PFSK-1 (cell line): Measurements from ENCODE around the gene EGR2. TPM values are rescaled to one million over a fixed set of nuclear protein-coding genes. Genes with fewer than 3 reads are reported as not detected.

Experiments used
- FOXP2 ChIP-seq: optimal IDR thresholded peaks from 2 replicates; pipeline ENCODE3; 2011; ENCODE audit warnings: borderline replicate concordance, control low read depth, inconsistent platforms; ENCODE audit not compliant: insufficient read depth; ENCODE audit errors: extremely low read length, extremely low read depth
- POLR2AphosphoS5 ChIP-seq: IDR thresholded peaks from 2 replicates; pipeline ENCODE4 v1.6.1; 2012; ENCODE audit warnings: low read depth, mild to moderate bottlenecking, control low read depth, low read length, moderate library complexity
- SIN3A ChIP-seq: IDR thresholded peaks from 2 replicates; pipeline ENCODE4 v1.6.1; 2012; ENCODE audit warnings: mild to moderate bottlenecking, low read length, moderate library complexity, borderline replicate concordance; ENCODE audit not compliant: insufficient read depth
- TAF1 ChIP-seq: IDR thresholded peaks from 2 replicates; pipeline ENCODE4 v1.6.1; 2012; ENCODE audit warnings: low read length, control low read depth, borderline replicate concordance; ENCODE audit not compliant: insufficient read depth
- polyA plus RNA-seq: library from polyadenylated mRNA; unstranded; fragments of >200 nt; gene quantifications from one replicate; pipeline ENCODE4 v1.2.1, GENCODE V29; 2012; ENCODE audit warnings: low read depth, missing spikeins; ENCODE audit not compliant: insufficient read length
- TF ChIP-seq, protein P1 (sequence below), 2 experiments: IDR thresholded peaks; 2 replicates each; pipeline versions ENCODE4 v1.6.1 to v1.8.0; 2011 to 2012; ENCODE audit warnings: low read depth in 2 of 2, low read length in 2 of 2, control low read depth in 1 of 2, inconsistent platforms in 1 of 2, mild to moderate bottlenecking in 1 of 2, moderate library complexity in 1 of 2; ENCODE audit not compliant: insufficient read depth in 1 of 2

The EGR2 gene
- 0.33 TPM for polyA plus RNA-seq

DNA sequence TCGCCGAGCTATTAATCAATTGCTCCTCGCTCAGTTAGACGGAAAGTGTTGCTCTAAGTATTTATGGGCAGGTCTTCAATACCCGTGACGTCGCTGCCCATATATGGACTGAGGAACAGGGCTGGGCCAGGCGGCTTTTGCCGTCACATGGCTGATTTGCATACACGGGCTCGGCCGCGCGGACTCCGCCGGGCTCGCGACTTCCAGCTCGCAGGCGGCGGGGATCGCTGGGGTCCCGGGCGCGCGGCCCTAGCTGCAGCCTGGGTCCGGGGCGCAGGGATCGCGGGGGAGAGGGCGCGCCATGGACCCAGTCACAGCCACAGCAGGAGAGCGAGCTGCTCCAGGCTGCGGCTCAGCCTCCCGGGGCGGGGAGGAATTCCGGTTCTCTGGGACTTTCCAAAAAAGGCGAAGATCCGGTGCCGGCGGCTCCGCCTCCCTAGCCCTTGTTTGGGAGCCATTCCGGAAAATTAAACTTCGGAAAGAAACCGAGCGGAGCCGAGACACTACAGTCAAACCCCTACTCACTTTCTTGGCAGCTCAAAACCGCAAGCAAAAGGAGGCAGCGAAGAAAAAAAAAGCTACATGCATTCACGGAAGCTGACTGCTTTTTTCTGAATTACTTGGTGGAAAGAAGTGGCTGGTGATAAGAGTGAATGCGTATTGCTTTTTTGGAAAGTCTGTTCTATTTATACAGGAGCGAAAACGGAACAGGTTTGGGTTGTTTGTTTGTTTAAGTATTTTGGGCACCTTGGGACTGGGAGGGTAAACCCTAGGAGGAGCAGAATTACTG, at the start of gene EGR2:
Gene EGR2 (minus strand): TSS at position 36 of the 790 bp plus-strand sequence. CDS start 337 bp downstream, outside the sequence.
- TF ChIP-seq, protein P1, sequence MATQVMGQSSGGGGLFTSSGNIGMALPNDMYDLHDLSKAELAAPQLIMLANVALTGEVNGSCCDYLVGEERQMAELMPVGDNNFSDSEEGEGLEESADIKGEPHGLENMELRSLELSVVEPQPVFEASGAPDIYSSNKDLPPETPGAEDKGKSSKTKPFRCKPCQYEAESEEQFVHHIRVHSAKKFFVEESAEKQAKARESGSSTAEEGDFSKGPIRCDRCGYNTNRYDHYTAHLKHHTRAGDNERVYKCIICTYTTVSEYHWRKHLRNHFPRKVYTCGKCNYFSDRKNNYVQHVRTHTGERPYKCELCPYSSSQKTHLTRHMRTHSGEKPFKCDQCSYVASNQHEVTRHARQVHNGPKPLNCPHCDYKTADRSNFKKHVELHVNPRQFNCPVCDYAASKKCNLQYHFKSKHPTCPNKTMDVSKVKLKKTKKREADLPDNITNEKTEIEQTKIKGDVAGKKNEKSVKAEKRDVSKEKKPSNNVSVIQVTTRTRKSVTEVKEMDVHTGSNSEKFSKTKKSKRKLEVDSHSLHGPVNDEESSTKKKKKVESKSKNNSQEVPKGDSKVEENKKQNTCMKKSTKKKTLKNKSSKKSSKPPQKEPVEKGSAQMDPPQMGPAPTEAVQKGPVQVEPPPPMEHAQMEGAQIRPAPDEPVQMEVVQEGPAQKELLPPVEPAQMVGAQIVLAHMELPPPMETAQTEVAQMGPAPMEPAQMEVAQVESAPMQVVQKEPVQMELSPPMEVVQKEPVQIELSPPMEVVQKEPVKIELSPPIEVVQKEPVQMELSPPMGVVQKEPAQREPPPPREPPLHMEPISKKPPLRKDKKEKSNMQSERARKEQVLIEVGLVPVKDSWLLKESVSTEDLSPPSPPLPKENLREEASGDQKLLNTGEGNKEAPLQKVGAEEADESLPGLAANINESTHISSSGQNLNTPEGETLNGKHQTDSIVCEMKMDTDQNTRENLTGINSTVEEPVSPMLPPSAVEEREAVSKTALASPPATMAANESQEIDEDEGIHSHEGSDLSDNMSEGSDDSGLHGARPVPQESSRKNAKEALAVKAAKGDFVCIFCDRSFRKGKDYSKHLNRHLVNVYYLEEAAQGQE (IDR thresholded peaks at IDR 0.05; ENCODE audit: insufficient read depth in 1 of 2, low read depth in 2 of 2, low read length in 2 of 2): no peak
- TF ChIP-seq SIN3A: no peak
- TF ChIP-seq FOXP2: no peak
- TF ChIP-seq POLR2AphosphoS5: no peak
- TF ChIP-seq TAF1: no peak

DNA sequence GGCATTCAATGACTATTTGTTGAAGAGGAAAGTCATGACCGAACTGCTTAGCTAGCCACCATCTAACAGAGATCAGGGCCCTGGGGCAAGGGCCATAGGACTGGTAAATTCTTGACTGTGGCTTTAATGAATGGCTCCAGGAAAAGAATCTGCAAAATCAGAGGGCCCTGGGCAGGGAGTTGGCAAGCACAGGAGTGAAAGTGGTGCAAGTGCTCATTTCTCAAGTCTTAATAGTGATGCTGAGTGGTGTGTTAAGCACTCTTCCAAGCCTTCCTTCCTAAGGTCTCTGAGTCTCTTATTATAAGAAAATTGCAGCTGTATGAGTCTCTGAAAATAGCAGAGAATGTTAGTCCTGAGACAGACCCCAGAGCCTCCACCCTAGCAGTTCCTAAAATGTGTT, 46.3 kb upstream of the EGR2 start:
- no peak for TF ChIP-seq TAF1
- no peak for TF ChIP-seq SIN3A
- TF ChIP-seq POLR2AphosphoS5: no peak
- TF ChIP-seq, protein P1 (IDR thresholded peaks at IDR 0.05; ENCODE audit: insufficient read depth in 1 of 2, low read depth in 2 of 2, low read length in 2 of 2): no peak
- TF ChIP-seq FOXP2: no peak

DNA sequence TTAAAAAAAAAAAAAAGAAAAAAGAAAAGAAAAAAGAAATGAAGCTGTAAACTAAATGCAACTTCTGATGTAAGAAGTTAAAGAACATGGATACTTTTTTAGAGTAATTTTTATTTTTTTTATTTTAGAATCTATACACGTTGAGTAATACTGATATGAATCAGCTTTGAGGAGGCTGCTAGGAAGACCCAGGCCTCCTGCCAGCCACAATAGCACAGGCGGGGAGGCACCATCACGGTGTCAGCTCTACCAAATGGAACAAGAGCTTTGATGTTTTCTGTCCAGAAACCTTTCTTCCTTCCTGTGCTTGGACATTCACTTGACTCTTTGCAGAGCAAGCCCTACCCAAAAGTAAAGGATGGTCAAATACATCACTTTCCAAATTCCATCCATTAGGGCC, 45.3 kb upstream of the EGR2 start:
- TF ChIP-seq POLR2AphosphoS5 (no peak), TAF1 (no peak), SIN3A (no peak), FOXP2 (no peak)
- TF ChIP-seq, protein P1 (IDR thresholded peaks at IDR 0.05; ENCODE audit: insufficient read depth in 1 of 2, low read depth in 2 of 2, low read length in 2 of 2): no peak

DNA sequence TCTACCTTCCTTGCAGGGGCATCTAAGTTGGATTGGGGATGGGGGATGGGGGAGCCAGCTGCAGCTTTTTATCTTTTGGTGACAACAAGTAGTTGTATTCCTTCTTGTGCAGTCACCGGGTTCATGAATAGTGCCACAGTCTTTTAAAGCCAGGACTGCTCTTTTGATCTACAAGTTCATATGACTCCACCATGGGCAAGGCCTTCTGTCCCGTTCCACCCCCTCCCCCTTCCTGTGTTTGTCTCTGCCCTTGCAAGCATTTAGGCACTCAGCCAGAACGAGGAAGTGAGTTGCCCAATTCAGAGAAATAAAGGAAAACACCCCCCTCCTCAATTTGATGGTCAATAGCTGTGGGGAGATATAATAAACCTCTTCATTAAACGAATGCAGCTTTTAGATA, 44.8 kb upstream of the EGR2 start:
- TF ChIP-seq TAF1: no peak
- TF ChIP-seq, protein P1 (IDR thresholded peaks at IDR 0.05; ENCODE audit: insufficient read depth in 1 of 2, low read depth in 2 of 2, low read length in 2 of 2): no peak
- no peak for TF ChIP-seq FOXP2
- TF ChIP-seq POLR2AphosphoS5: no peak
- TF ChIP-seq SIN3A: no peak
